ENCODE results near the gene JUND. TPM values are rescaled to one million over a fixed set of nuclear protein-coding genes. Genes with fewer than 3 reads are reported as not detected.

Gene JUND
- polyA plus RNA-seq, 12 donors = 49.8 to 294 (median 112) TPM; not detected in 1

DNA sequence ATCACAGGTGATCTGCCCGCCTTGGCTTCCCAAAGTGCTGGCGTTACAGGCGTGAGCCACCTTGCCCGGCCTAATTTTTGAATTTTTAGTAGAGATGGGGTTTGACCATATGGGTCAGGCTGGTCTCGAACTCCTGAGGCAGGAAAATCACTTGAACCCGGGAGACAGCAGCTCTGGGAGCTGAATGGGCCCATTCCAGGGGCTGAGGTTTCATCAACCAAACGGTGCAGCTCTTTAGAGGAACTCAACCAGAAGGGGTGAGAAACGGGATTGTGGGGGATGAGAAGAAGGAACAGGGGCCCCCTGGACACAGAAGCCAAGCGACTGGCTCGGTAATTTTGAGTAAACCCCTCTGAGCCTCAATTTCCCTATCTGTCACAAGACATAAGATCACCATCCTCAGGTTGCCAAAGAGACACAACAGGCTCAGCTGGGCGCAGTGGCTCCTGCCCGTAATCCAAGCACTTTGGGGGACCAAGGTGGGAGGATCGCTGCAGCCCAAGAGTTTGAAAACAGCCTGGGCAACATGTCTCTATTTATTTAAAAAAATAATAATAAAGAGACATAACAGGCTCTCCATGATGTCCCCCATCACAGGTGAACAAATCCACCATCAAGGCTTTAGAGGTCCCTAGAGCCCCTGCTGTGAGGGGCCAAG, 7.7 kb downstream of the JUND start:
- no peak for DNase-seq

DNA sequence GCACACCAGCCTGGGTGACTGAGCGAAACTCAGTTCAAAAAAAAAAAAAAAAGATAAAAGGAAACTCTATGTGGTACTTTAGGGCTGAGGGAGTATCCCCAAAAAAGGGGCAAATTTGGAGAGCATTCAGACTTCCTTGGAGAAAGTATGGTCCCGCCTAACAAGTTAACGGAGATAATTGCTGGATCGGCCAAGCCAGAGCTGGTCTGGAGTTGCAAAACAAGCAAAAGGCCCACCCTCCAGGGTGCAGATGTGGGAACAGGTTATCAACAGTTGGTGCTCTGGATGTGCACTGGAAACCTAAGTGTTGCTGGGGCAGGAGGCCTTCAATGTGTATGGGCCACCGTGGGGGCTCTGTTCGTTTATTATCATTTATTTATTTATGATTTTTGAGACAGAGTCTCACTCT, 10.0 kb downstream of the JUND start:
- no peak for DNase-seq

DNA sequence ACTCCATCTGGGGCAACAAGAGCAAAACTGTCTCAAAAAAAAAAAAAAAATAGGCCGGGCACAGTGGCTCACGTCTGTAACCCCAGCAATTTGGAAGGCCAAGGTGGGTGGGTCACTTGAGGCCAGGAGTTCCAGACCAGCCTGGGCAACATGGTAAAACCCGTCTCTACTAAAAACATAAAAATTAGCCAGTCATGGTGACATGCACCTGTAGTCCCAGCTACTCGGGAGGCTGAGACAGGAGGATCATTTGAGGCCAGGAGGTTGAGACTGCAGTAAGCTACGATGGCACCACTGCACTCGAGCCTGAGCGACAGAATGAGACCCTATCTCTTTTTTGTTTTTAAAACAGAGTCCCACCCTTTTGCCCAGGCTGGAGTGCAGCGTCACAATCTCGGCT, 11.1 kb downstream of the JUND start:
- DNase-seq = no peak

DNA sequence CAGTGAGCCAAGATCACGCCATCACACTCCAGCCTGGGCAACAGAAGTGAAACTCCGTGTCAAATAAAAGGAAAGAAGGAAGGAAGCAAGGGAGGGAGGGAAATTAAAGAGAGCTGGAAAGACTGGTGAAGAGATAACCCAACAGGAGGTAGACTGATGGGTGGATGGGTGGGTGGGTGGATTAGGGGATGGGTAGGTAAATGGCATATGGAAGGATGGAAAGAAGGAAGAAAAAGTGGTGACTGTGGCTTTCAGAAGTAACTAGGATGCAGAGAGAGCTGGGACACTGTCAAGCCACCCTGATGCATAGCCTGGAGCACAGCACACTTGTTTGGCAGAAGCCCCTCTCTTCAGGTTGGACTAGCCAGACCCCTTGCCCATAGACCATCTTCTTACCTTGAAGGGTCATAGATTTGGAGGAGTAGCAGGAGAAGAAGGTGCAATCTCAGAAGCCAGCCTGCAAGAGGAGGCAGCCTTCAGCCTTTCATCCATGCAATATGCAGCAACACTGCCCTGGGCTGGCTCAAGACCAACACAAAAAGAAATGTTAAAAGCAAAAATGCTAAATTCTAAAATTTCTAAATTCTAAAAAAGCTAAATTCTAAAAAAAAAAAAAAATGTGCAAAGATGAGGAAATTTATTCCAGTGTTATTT, 12.2 kb downstream of the JUND start:
- no peak for DNase-seq

DNA sequence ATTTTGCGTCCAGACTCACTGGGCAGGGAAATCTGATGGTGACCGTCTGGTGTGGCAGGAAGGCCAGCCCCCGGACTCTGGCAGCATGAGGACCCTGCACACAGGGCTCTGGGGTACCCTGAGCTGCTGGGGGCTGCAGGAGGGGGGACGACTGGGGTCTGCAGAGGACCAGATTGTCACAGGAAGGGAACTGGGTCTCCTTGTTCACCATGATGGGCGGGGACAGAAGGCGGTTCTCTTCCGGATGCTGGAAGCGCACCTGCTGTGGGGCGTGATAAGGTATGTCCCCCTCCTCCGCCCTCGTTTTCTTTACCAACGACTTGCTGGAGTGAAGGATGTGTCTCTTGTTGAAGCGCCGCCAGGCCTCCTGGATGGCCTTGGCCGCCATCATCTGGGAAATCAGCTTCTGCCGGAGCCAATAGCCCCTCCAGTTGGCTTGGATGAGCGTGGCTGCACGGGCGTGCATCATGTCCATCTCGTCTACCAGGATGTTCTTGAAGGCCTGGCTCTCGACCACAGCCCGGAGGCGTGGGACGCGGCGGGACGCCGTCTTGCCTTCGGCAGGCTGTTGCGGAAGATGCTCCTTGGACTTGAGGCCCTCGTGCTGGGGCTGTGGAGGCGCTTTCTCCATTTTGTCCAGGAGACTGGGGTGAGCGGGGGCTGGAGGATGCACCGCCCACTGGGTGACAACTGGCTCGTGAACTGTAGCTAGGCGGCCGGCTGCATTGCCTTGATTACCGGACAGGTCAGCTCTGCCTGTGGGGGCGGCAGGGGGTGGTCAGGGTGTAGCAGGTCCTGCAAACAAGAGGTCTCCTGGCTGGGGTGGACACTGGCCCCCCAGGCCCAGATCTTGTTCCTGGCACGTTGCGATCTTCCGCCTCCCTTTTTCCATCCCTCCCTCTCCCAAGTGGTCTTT, 14.4 kb downstream of the JUND start:
- DNase-seq = no peak

DNA sequence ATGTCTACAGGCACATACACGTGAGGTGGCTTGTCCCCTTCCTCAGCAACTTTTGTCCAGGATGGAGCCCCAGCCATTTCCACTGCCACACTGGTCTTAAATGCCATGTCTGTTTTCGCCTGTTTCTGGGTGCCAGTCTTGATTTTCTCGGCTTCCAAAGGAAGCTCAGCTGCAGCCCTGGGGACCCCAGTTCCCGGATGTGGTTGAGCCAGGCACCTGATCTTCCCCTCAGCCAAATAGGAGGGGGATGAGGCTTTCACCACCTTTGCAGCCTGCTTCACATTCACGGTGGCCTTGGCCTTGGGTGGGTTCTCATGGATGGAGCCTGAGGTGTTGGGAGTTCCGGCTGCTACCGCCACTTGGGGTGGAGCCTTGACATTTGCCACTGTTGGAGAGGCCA, 15.8 kb downstream of the JUND start:
- no peak for DNase-seq

DNA sequence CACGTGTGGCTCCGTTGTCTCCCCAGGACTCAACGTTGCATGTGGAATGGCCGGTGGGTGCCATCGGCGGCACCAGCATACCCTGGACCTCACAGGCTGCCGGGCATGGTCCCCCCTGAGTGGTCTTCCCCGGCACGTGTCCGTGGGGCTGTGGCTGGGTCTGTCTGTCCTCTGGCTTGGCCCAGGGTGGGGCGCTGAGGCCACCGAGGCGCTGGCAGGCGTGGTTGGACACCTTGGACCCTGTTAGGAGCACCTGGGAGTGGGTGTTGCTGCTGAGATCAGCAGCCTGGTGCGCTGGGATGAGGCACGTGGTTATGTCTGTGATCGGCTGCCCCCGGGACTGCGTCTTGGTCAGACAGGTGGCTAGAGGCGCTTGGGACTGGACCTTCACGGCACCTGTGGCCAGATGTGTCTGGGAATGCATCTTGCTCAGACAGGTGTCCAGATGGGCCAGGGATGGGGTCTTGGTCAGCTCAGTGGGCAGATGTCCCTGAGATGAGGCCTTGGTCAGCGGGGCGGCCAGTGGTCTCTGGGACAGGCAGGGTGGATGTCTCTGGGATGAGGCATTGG, 16.4 kb downstream of the JUND start:
- DNase-seq = no peak

DNA sequence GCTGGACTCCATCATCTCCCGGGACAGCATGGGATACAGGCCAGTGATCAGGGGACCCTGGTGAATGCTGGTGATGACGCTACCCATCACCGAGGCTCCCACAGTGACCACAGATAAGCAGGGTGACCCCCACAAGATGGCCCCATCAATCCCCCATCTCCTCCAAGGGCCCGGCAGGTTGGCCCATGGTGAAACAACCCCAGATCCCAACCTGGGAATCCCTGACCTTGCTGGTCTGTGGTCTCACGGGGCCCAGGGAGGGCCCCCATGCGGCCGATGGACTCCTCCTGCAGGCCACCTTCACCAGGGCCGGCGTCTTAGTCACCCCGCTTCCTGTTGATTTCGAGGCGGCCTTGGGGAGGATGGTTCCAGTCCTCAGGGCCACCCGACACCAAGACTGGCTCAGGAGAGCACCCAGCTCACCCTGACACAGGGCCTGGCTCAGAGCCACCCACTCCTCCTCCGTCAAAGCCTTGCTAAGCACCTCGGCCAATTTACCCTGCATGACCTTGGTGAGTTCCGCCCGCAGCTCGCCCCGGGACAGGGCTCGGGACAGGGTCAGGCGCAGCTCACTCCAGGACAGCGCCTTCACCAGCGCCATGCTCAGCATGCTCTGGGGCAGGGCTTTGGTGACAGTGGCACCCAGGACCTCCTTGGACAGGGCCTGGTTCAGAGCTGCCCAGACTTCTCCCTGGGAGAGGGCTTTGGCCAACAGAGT, 17.1 kb downstream of the JUND start:
- no peak for DNase-seq

DNA sequence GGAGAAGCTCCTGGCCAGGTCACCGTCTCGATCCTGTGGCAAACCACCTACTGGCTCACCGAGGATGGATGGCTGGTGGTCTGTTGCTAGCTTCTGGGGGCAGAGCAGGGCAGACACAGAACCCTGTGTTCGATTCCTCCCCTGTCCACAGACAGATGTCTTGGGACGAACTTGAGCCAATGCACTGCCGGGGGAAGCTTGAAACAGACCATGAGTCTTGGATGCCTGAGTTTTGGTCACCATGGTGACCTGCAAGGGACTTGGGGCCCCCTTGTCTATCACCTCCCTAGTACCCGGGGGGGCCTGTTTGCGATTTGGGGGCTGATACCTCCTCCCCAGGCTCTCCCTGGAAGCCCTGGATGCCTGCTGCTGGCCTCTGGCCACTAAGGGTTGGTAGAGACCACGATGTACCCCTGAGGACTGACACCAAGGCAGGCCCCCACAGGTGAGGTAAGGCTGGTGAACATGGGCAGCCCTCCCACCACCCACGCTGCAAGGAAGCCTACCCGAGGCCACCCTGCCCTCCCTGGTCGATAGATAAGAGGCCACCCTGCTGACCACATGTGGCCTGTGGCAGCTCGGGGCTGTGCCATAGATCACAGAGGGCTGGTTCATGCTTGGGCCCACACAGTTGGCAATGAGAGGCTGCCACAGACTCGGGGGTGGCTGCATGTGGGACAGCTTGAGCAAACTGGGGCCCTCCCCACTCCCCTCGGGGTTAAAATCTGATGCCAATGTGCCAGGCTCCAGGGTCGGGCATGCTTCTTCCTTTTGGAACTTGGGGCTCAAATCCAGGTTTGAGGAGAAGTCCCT, 17.9 kb downstream of the JUND start:
- no peak for DNase-seq

DNA sequence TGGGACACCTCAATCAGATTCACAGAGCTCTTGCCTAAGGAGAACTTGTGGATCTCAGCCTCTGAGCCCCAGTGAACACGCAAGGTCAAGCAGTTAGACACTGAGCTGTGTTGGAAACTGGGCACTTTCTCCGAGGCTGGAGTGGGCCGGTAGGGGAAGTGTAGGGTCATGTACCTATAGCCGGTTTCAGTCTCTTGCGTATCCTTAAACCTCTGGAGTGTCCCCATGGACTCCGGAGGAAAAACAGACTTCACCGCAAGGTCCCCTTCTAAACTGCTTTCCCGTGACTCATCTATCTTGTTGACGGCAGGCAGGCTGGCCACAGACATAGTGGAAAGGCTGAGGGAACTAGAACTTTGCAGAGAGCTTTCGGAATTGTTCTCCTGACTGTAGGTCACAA, 18.5 kb downstream of the JUND start:
- no peak for DNase-seq

DNA sequence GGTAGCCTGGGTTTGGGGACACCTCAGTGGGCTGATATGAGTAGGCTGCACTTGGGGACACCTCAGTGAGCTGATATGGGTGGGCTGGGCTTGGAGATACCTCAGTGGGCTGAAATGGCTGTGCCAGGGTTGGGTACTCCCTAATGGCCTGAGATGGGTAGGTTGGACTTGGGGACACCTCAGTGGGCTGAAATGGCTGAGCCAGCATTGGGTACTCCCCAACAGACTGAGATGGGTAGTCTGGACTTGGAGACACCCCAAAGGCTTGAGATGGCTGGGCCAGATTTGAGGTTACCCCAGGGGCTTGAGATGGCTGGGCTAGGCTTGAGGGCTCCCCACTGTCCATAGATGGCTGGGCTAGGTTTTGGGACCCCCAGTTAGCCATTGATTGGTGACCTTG, 19.3 kb downstream of the JUND start:
- DNase-seq = no peak

DNA sequence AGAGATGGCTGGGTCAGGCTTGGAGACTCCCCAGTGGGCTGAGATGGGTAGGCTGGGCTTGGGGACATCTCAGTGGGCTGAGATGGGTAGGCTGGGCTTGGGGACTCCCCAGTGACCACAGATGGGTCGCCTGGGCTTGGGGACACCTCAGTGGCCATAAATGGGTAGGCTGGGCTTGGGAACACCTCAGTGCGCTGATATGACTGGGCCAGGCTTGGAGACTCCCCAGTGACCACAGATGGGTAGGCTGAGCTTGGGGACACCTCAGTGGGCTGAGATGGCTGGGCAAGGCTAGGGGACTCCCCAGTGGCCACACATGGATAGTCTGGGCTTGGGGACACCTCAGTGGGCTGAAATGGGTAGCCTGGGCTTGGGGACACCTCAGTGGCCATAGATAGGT, 19.9 kb downstream of the JUND start:
- DNase-seq = no peak

DNA sequence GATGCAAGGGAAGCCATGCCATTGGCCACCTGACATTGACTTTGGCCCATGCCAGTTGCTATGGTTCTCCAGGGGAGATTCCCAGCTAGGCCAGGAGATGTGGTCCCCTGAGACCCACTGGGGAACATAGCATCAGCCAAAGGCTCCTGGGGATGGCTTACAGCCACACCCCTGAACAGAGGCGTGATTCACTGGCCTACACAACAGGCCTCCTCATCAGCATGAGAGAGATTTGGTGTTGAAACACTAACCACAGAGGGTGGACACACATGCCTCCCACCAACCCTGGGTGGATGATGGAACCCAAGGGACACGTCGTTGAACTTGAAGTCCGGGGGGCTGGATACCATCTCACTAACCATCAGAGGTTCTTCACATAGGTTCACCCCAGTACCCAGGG, 21.5 kb downstream of the JUND start:
- DNase-seq = no peak

DNA sequence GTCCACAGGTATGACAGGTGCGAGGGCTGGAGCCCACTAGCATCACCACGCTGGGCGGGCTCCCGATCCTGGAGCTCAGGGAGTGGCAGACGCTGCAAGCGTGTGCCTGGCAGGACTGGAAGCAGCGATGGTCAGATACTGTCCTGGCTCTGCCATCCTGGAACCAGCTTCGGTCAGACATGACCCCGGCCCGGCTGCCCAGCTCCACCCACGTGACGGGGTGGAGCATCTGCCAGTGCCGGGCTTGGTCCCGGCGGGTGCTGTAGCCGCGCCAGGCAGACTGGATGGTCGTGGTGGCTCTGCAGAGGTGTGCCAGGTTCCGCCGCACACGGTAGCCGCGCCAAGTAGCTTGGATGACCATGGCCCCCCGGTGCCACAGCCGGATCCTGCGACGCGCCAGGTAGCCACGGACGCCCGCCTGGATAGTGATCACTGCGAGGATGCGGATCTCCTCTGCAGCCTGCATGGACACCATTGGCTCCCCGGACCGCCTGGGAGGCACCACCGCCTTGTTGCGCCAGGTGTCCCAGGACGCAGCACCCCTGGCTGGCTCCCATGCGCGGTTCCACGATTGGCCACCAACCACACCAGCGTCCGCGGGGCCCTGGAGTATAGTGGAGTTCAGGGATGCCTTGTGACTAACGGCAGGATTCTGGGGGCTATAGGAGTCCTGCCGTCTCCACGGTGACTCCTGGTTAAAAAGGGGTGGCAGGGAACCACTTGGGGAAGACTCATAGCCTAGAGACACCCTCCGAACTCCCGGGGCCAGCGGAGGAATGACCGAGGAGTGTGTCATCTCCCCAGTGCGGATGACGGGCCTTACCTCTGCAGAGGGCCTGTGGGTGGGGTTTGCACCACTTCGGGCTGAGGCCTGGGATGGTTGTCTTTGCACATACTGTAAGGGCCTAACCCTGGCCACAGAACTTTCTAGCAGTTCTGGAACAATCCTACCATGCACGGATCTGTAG, 23.6 kb downstream of the JUND start:
- no peak for DNase-seq

DNA sequence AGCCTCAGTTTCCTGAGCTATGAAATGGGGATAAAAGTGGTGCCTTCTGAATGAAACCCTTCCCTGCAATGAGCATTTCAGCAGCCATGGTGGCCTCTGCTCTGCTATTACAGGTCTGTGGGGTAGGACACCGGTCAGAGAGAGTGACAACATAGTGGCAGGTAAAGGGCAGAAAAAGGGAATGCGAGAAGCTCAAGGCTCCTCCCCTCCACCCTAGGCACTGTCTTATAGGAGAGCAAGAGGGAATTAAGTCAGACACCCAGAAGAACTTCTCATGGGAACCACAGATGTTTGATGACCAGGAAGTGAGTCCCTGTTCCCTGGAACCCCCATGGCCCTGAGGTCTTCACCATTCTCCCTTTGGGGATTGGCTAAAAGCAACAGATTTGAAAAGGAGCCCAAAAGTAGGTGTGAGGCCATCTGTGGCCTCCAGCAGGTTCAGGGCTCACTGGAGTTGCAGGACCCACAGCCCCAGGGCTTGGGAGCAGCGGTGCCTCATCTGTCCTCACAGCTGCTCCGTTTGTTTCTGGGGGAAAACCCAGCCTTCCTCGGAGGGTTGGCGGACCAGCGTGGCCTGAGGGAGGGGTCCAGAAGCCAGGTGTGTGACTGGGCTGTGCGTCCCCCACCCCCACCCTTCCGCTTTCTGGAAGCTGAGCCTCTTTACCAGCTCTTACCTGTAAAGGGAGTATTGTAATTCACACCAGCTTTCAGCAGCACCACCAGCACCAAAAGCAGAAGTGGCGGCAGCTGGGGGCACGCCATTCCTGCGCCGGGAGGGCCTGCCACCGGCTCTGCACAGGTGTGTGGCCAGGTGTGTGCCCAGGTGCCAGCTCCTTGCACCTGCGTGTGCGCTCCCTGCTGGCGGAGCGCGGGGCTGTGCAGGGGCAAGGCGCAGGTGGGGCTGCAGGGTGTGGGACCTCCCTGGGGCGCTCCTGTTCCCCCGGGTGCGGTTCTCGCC, 26.6 kb downstream of the JUND start:
- DNase-seq = no peak

DNA sequence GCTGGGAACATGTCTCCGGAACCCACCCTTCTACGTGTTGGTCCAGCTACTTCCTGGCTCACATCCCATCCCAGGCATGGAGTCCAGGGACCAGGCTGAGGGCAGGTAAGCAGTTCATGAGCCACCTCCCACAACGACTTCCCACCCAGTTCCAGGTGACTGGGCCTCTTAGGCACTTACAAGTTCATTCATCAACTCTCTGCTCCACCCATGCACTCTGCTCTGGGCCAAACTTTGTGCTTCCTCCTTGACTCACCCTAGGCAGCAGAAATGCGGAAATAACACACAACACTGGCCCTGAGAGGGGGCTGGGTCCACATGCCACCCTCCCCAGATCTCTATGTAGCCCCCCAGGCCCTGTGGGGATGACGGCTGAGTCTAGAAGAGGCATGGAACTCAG, 27.7 kb downstream of the JUND start:
- no peak for DNase-seq

DNA sequence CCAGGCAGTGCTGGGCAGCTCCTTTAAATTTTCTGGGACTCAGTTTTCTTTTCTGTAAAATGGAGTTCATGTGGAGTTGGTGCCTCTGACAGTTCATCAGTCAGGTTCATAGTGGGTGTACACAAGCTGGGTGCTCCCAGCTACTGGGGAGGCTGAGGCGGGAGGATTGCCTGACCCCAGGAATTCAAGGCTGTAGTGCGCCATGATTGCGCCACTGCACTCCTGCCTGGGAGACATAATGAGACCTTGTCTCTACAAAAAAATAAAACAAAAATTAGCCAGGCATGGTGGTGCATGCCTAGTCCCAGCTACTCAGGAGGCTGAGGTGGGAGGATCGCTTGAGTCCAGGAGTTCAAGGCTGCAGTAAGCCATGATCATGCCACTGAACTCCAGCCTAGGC, 28.3 kb downstream of the JUND start:
- DNase-seq = no peak

DNA sequence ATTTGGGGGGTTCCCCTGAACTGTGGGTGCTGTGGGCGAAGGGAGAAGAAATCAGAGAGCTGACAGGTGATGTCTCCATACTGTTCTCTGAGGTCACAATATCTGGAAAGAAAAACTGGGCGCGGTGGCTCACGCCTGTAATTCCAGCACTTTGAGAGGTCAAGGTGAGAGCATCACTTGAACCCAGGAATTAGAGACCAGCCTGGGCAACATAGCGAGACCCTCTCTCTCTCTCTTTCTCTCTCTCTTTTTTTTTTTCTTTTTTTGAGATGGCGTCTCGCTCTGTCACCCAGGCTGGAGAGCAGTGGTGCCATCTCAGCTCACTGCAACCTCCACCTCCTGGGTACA, 29.1 kb downstream of the JUND start:
- no peak for DNase-seq

Data from muscle of arm (tissue), 12 donors.